ENCODE results near the gene NFKB2.

The NFKB2 gene

DNA sequence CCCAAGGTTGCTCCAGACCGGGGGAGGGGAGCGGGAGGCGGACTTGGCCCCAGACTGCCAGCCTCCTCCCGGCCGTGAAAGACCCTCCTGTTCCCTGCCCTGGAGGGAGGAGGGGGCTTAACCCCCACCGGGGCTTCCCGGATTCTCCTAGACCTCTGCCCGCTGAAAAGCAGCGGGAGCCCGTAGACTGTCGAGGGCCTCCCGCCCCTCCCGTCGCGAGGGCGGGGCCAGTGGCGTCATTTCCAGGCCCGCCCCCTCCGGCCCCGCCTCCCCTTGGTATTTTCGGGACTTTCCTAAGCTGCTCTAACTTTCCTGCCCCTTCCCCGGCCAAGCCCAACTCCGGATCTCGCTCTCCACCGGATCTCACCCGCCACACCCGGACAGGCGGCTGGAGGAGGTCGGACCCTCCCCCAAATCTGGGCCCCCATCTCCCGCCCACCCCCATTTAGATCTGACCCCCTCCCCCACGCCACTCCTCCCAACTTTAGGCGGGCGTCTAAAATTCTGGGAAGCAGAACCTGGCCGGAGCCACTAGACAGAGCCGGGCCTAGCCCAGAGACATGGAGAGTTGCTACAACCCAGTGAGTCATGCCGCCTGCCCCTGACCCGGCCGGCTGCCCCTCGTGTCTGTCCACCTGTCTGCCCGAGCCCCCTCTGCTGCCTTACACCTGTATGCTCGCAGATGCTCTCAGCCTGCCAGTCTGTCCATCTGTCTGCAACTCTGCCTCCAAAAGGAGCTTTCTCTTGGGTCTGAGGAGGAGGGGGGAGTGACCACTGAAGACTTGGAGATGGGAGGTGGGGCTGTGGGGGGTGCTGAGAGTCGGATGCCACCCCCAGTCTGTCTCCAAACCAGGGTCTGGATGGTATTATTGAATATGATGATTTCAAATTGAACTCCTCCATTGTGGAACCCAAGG, at the start of gene NFKB2:
Gene NFKB2, plus strand, starts transcription at position 306 of the 917 bp plus-strand sequence. Its CDS starts 255 bp downstream, at position 561.
- peak; percentile 65 for DNase-seq (ENCODE audit: low read depth)

- DNase-seq (ENCODE audit: low read depth), result peak; percentile 48
These were observed 48.2 kb upstream of the NFKB2 start for GRCh38 chr10:102347236-102347828.

DNA sequence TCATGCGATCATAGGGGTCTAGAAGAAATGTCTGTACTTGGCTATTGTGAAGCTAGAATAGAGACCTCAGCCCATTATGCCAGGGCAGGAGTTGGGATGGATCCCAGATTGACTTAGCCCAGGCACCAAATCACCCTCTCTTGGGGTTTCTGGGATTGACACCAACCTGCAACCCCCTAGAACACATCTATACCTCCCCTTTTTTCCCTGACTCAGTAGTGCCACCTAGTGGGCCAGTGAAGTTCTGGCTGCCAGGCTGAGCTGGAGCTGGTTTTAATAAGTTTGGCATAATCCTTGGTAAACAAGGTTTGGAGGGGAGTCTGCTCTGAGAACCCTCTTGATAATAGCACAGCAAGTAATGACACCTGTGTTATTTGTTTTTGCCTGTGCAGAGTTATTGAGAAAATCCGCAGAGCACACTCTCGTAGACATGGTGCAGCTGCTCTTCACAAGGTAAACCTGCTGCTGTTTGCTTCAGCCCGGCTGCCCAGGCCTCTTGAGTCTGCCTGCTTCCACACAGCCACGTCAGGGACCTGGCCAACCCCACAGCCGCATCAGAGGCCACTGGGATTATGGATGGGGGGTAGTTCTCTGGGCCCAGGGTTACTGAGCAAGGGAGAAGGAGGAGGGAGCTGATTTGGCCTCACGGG, 43.3 kb upstream of the NFKB2 start:
- peak; percentile 42 for DNase-seq (ENCODE audit: low read depth)

- DNase-seq (ENCODE audit: low read depth), result no peak
These were observed 41.1 kb upstream of the NFKB2 start for GRCh38 chr10:102354451-102354850.

DNA sequence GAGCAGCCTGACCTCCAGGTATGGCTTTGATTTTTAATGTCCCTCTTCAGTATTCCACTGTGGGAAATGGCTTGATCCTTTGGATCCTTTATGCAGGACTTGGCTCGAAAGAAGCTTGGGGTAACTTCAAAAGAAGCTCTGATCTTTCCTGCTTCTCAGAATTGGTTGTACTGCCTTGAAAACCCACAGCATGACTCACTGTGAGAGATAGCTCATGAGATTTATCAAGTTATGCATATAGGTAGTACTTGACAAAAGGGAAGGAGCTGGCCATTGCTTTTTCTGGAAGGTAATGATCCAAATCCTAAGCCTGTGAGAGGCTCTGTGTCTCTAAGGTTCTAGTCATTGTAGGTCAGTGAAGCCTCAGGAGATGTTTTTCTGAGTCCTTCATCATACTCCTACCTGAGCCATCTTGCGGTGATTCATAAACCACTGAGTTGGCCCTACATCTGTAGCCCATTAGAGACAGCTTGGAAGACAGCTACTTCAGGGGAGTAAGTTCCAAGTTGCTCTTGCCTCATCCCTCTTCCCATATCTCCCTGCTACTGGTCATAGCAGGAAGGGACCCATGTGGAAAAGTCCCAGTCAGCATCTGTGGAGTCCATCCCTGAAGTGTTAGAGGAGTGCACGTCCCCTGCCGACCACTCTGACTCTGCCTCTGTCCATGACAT, 36.7 kb upstream of the NFKB2 start:
- peak; percentile 44 for DNase-seq (ENCODE audit: low read depth)

GRCh38 chr10:102367441-102367840, 28.1 kb upstream of the NFKB2 start:
- DNase-seq (ENCODE audit: low read depth), result no peak

GRCh38 chr10:102368077-102368476, 27.4 kb upstream of the NFKB2 start:
- DNase-seq (ENCODE audit: low read depth), result no peak

DNA sequence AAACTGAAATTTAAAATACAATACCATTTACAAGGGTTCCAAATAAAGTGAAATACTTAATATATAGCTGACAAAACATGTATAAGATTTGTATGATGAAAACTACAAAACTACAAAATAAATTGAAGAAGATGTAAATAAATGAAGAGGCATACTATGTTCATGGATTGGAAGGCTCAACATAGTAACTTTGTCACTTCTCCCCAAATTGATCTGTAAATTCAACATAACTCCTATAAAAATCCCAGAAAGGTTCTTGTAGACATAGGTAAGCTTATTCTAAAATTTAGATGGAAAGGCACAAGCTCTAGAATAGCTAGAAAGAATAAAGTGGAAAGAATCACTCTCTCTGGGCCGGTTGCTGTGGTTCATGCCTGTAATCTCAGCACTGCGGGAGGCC, 24.2 kb upstream of the NFKB2 start:
- DNase-seq (ENCODE audit: low read depth), result no peak

DNA sequence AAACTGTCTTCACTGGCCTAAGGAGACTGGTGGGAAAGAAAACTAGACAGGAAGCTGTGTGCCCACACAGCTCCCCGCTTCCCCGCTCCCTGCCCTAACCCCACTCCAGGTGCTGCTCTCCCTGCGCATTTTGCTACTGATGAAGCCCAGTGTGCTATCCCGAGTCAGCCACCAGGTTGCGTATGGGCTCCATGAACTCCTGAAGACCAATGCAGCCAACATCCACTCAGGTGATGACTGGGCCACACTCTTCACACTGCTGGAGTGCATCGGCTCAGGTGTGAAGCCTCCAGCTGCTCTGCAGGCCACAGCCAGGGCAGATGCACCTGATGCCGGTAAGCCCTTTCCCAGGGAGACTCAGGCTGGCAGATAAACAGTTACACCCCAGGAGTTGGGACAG, 20.3 kb upstream of the NFKB2 start:
- DNase-seq (ENCODE audit: low read depth), result peak; percentile 3

DNA sequence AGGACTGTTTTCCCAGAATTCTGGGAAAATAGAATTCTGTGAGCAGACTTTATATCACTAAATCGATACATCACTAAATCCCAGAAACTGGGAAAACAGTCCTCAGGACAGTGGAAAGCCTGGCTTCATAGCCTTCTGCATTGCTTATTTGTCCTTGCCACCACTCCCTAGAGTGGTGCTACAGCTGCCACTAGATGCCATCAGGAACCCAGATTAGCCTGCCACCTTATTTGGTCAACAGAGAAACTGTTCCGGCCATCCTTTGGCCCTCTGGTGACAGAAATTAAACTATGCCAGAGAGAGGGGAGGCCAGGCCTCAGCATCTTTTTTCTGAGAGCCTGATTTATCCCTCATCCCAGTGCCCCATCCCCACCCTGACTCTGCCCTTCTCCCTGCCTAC, 19.6 kb upstream of the NFKB2 start:
- no peak for DNase-seq (ENCODE audit: low read depth)

DNA sequence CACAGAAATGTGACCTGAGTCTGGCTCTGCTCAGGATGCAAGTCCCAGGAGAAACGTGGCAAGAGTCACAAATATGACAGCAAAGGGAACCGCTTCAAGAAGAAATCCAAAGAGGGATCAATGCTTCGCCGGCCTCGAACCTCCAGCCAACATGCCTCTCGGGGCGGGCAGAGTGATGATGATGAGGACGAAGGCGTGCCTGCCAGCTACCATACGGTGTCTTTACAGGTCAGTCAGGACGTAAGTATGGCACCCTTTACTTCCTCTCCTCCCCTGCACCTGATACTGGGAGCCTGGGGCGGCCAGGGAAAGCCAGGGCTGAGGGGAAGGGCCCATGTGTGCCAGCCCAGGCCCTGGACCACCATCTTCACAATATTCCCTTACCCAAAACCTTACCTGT, 18.6 kb upstream of the NFKB2 start:
- DNase-seq (ENCODE audit: low read depth), result no peak

DNA sequence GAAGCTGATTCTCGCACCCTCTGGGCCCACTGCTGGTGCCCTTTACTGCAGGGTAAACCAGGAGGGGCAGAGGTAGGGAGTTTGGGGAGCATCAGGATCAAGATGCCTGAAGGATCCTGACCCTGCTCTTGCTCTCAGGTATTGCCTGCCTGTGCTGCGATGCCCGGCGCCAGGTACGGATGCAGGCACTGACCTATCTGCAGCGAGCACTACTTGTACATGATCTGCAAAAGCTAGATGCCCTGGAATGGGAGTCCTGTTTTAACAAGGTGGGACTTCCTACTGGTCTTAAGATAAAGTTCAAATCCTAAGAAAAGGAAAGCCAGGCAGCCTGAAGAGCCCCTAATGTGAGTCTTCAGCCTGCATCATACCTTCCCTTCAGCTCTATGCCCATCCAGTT, 16.1 kb upstream of the NFKB2 start:
- DNase-seq (ENCODE audit: low read depth), result no peak

GRCh38 chr10:102381983-102382382, 13.5 kb upstream of the NFKB2 start:
- DNase-seq (ENCODE audit: low read depth), result no peak

DNA sequence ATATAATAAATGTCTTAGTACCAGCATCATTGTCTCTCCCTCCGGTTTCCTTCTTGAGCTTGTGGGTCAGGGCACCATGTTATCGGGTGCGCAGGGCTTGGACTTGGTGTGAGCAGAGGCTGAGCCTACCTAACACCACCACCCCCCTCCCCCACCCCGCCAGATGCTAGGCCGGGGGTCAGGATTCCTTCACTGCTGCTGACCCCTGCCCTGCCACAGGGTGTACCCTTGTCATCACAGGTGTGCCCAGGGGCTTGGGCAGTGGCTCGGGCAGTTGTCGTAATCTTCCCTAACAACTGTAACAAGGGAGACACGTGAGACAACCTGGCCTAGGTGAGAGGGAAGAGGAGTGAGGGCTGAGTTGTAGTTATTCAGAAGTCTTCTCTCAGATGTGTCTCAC, 12.6 kb upstream of the NFKB2 start:
- no peak for DNase-seq (ENCODE audit: low read depth)

GRCh38 chr10:102384053-102384452, 11.5 kb upstream of the NFKB2 start:
- DNase-seq (ENCODE audit: low read depth), result peak; percentile 33

GRCh38 chr10:102384606-102385429, 10.7 kb upstream of the NFKB2 start:
- DNase-seq (ENCODE audit: low read depth), result peak; percentile 75

DNA sequence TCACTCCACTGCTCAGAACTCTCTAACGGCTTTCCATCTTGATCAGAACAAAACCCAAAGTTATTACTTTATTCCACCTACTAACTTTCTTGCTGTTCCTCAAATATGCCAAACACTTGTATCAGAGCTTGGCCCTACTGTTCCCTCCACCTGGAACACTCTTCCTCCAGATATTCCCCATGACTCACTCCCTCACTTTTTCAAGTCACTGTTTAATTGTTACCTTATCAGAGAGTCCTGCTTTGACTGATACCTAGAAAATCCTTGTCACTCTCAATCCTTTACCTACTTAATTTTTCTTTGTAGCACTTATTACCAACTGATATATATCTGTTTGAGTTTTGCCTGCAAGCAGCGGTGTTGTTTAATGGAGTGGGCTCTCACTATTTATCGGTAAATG, 5.6 kb upstream of the NFKB2 start:
- no peak for DNase-seq (ENCODE audit: low read depth)

DNA sequence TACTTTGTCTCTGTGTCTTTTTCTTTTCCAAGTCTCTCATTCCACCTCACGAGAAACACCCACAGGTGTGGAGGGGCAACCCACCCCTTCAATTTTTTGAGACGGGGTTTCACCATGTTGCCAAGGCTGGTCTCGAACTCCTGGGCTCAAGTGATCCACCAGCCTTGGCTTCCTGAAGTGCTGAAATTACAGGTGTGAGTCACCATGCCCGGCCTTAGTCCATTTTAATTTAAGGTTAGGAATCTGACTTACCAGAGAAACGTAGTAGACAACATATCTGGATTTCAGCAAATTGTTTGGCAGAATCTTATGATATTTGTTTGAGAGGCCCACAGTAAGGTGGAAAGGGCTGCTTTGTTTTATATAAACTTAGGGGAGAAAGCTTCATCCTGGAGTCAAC, 3.2 kb upstream of the NFKB2 start:
- DNase-seq (ENCODE audit: low read depth), result no peak

DNA sequence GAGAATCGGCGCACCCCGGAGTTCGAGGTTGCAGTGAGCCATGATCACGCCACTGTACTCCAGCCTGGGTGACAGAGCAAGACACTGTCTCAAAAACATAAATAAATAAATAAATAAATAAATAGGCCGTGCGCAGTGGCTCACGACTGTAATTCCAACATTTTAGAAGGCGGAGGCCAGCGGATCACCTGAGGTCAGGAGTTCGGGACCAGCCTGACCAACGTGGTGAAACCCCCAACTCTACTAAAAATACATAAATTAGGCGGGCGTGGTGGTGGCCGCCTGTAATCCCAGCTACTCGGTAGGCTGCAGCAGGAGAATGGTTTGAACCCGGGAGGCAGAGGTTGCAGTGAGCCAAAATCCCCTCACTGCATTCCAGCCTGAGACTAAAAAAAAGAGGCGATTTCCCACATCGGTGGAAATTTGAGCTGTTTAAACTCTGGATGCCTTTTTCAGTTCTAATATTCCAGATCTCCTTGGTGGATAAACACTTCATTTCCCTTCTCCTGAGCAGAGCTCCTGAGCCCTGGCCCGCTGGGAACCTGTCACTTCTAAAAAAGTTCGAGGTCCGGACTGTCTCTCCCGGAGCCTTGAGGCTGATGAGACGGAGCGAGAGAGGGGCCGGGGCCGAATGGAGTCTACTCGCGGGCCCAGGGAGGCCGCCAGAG, 2.0 kb upstream of the NFKB2 start:
- DNase-seq (ENCODE audit: low read depth), result no peak

DNA sequence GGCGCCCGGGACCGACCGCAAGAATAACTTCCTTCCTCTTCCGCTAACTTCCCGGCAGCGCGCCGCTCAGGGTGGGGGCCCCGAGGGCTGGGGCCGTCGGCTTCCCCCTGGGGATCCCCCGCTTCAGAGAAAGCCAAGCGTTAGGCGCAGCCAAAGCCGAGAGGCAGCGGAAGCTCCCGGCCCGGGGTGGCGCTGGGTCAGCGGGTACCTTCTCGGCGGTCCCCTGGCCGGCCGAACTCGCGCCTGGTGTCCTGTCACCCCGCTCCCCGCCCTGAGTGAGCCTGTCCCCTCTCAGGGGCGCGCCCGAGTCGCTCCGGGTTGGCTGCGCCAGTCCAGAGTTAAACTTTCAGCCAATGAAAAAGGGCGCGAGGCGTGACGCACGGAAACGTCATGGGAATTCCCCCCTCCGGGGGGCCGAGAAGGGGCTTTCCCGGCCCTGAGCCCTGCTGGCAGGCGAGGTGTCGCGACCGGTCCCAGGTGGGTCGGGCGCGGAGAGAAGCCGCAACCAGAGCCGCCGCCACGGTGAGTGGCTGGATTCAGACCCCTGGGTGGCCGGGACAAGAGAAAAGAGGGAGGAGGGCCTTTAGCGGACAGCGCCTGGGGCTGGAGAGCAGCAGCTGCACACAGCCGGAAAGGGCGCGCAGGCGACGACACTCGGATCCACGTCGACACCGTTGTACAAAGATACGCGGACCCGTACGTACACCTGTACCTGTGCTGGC, 1.3 kb upstream of the NFKB2 start:
- DNase-seq (ENCODE audit: low read depth), result peak; percentile 81

All from amniotic epithelial cell (primary cell).